Vagina (tissue), 2 donors: ENCODE results near the gene AIPL1. TPM values are rescaled to one million over a fixed set of nuclear protein-coding genes. Genes with fewer than 3 reads are reported as not detected.

Source experiments
- DNase-seq, 2 donors: peaks; one replicate each; pipeline ENCODE4 v3.0.0-alpha.2; 2017; ENCODE audit errors: extremely low spot score in 2 of 2
- H3K27ac ChIP-seq: fragments of 200-600 bp; sonication (generic); one replicate; pipeline ENCODE4 v1.5.1; 2019
- H3K27me3 ChIP-seq: fragments of 200-600 bp; sonication (generic); one replicate; pipeline ENCODE4 v1.5.1; 2019
- H3K36me3 ChIP-seq, 2 donors: fragments of 200-600 bp; sonication (generic); one replicate each; pipeline ENCODE4 v1.5.1; 2017 to 2019
- H3K4me1 ChIP-seq: fragments of 200-600 bp; sonication (generic); one replicate; pipeline ENCODE4 v1.5.1; 2019
- H3K4me3 ChIP-seq, 2 donors: fragments of 200-600 bp; sonication (generic); 1 replicate in 1 of 2; 2 replicates in 1 of 2; pipeline ENCODE4 v1.5.1; 2016 to 2019
- H3K9me3 ChIP-seq: fragments of 200-600 bp; sonication (generic); one replicate; pipeline ENCODE4 v1.5.1; 2019
- CTCF ChIP-seq, 3 experiments: fragments of 450-650 bp in 2 of 3; fragments of 200-600 bp in 1 of 3; sonication (generic) in 1 of 3; IDR thresholded peaks; one replicate each; pipeline ENCODE4 v1.5.1; 2017 to 2019; ENCODE audit warnings: antibody characterized with exemption in 3 of 3, mild to moderate bottlenecking in 2 of 3, moderate library complexity in 2 of 3
- POLR2A ChIP-seq, 2 donors: fragments of 450-650 bp; IDR thresholded peaks; one replicate each; pipeline ENCODE4 v1.6.1; 2017; ENCODE audit warnings: antibody characterized with exemption in 2 of 2, mild to moderate bottlenecking in 2 of 2, moderate library complexity in 2 of 2
- POLR2AphosphoS5 ChIP-seq, 2 donors: sonication (generic); formaldehyde crosslinking; IDR thresholded peaks; one replicate each; pipeline ENCODE4 v1.9.0; 2017; ENCODE audit warnings: antibody characterized with exemption in 2 of 2, mild to moderate bottlenecking in 2 of 2, low read depth in 1 of 2; ENCODE audit not compliant: insufficient read depth in 1 of 2
- intact Hi-C: fragments of 100-400 bp; cut with DNase I; formaldehyde crosslinking; loops from one replicate; pipeline ENCODE4 v1.15.1; 2023
- total RNA-seq: library from RNA; depleted of rRNA; stranded (reverse); fragments of >200 nt; gene quantifications from one replicate; pipeline ENCODE4 v1.2.3, GENCODE V29; 2016

AIPL1 gene
- total RNA-seq, 1 donor from 2014 or later = not detected

GRCh38 chr17:6478486-6478885 is 43.6 kb upstream of the AIPL1 start:
- Histone ChIP-seq H3K27ac (no peak overlapping the region), H3K4me3 (no peak overlapping the region), H3K27me3 (no peaks in the 10 kb centered on the region), H3K4me1 (peaks cover 5% of the 10 kb centered on the region), H3K36me3 (no peaks in the 10 kb centered on the region), H3K9me3 (no peaks in the 10 kb centered on the region)
- intact Hi-C loops = no loop called here
- no peak for DNase-seq
- TF ChIP-seq POLR2AphosphoS5 (IDR thresholded peaks at IDR 0.05; ENCODE audit: insufficient read depth in 1 of 2, low read depth in 1 of 2) (no peak), CTCF (IDR thresholded peaks at IDR 0.05) (no peak), POLR2A (IDR thresholded peaks at IDR 0.05) (no peak)

DNA sequence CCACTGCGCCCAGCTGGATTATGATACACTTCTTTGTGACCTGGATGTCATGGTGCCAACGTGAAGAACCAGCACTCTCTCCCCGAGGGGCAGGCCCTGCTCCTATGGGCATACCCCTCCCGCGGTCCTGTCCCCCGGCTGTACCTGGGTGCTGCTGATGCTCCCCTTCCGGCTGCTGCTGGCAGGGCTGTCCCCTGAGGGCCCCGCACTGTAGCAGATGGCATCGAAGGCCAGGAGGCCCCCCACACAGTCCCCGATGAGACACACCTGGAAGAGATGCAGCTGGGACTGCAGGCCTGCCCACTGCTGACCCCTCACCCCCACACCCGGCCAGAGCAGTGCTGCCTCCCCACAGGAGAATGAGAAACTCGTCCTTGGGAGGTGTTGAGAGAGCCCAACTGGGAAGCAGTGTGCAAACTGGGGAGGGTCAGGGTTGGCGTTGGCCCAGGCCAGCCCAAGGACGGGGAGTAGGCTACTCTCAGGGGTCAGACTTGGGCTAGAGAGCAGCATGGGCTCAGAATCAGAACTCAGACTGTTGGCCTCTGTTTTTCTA is 43.0 kb upstream of the AIPL1 start:
- intact Hi-C loops = no loop called here
- no peak overlapping the region for H3K27ac ChIP-seq
- no peaks in the 10 kb centered on the region for H3K36me3 ChIP-seq

GRCh38 chr17:6476810-6477179 is 41.9 kb upstream of the AIPL1 start:
- peaks cover 18% of the 10 kb centered on the region for H3K4me1 ChIP-seq
- no peak for DNase-seq

More for the DNA sequence above, 43.0 kb upstream of the AIPL1 start:
- no peak overlapping the region for H3K4me3 ChIP-seq
- no peaks in the 10 kb centered on the region for H3K27me3 ChIP-seq
- DNase-seq = no peak
- H3K4me1 ChIP-seq = peaks cover 10% of the 10 kb centered on the region
- TF ChIP-seq CTCF (IDR thresholded peaks at IDR 0.05) (no peak), POLR2A (IDR thresholded peaks at IDR 0.05) (no peak), POLR2AphosphoS5 (IDR thresholded peaks at IDR 0.05; ENCODE audit: insufficient read depth in 1 of 2, low read depth in 1 of 2) (no peak)
- no peaks in the 10 kb centered on the region for H3K9me3 ChIP-seq

GRCh38 chr17:6476076-6476809 is 41.3 kb upstream of the AIPL1 start:
- no peak for DNase-seq
- Histone ChIP-seq H3K4me3 (no peak overlapping the region), H3K4me1 (peaks cover 23% of the 10 kb centered on the region), H3K36me3 (no peaks in the 10 kb centered on the region), H3K27me3 (no peaks in the 10 kb centered on the region), H3K9me3 (no peaks in the 10 kb centered on the region), H3K27ac (no peak overlapping the region)
- TF ChIP-seq POLR2A (IDR thresholded peaks at IDR 0.05) (no peak), CTCF (IDR thresholded peaks at IDR 0.05) (no peak), POLR2AphosphoS5 (IDR thresholded peaks at IDR 0.05; ENCODE audit: insufficient read depth in 1 of 2, low read depth in 1 of 2) (peak in 1 of 2 donors; percentile 9)
- intact Hi-C loops = no loop called here

More at GRCh38 chr17:6476810-6477179, 41.9 kb upstream of the AIPL1 start:
- no peak overlapping the region for H3K4me3 ChIP-seq
- TF ChIP-seq CTCF (IDR thresholded peaks at IDR 0.05) (no peak), POLR2A (IDR thresholded peaks at IDR 0.05) (no peak), POLR2AphosphoS5 (IDR thresholded peaks at IDR 0.05; ENCODE audit: insufficient read depth in 1 of 2, low read depth in 1 of 2) (no peak)
- no peak overlapping the region for H3K27ac ChIP-seq
- intact Hi-C loops = no loop called here
- H3K27me3 ChIP-seq = no peaks in the 10 kb centered on the region
- no peaks in the 10 kb centered on the region for H3K9me3 ChIP-seq
- no peaks in the 10 kb centered on the region for H3K36me3 ChIP-seq

DNA sequence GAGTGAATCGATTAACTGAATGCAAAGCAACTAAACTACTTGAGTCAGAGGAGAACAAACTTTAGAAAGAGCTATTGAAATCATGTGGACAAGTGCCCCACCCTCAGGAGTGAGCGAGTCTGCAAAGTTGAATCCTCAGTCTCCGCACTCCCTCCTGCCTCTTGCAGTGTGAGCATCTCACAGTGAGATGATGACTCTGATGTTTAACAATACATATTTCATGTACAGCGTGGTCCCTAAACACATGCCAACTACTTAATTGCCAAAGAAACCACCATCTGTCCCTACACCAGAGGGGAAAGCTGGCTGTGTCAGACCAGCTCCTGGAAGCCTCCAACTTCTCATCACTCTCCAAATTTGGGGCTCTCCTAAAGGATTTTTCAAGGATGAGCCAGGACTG is 40.5 kb upstream of the AIPL1 start:
- TF ChIP-seq POLR2AphosphoS5 (IDR thresholded peaks at IDR 0.05; ENCODE audit: insufficient read depth in 1 of 2, low read depth in 1 of 2) (no peak), POLR2A (IDR thresholded peaks at IDR 0.05) (no peak), CTCF (IDR thresholded peaks at IDR 0.05) (no peak)
- Histone ChIP-seq H3K4me3 (no peak overlapping the region), H3K4me1 (peaks cover 23% of the 10 kb centered on the region), H3K9me3 (no peaks in the 10 kb centered on the region), H3K27me3 (no peaks in the 10 kb centered on the region), H3K27ac (no peak overlapping the region), H3K36me3 (no peaks in the 10 kb centered on the region)
- no peak for DNase-seq
- intact Hi-C loops = no loop called here
